ENCODE results near the gene DAPL1. TPM values are rescaled to one million over a fixed set of nuclear protein-coding genes. Genes with fewer than 3 reads are reported as not detected.
"Not testable (repeated sequence)": the region's sequence is repeated elsewhere in the genome, so short reads cannot be mapped to it uniquely, and the experiment has no call there.

DAPL1 gene
- total RNA-seq, 2 donors from 2014 or later, result not detected

- H3K9ac ChIP-seq (ENCODE audit: extremely low read depth, low read length, poor library complexity, severe bottlenecking); H3K4me3 Mint-ChIP-seq; H3K36me3 ChIP-seq (ENCODE audit: control insufficient read depth, insufficient read depth, low read length); H3K27me3 ChIP-seq (ENCODE audit: control insufficient read depth, insufficient read depth, low read length, poor library complexity, severe bottlenecking); H3K27ac ChIP-seq (ENCODE audit: low read depth, low read length); H3K4me1 ChIP-seq (ENCODE audit: control insufficient read depth, insufficient read depth, low read length); H3K9me3 ChIP-seq (ENCODE audit: control insufficient read depth, low read length); H3K36me3 Mint-ChIP-seq (ENCODE audit: low read depth); H3K27me3 Mint-ChIP-seq (ENCODE audit: insufficient read depth); H3K27ac Mint-ChIP-seq; H3K9me3 Mint-ChIP-seq; H3K4me3 ChIP-seq (ENCODE audit: low read length): not testable (repeated sequence)
- H3K4me1 Mint-ChIP-seq, result peaks cover 32% of the 10 kb centered on the region
- peak; percentile 71 for DNase-seq
- WGBS, 2 experiments (ENCODE audit: insufficient coverage in 1 of 2, insufficient read length in 1 of 2), result 86 to 92% methylated on average over 8 to 16 of the region's 22 CpGs
- peak; percentile 65 for TF ChIP-seq CTCF (conservative IDR thresholded peaks at IDR 0.05)
Observed at GRCh38 chr2:158848031-158848970, 53.2 kb downstream of the DAPL1 start.

- not testable (repeated sequence) for H3K36me3 ChIP-seq (ENCODE audit: control insufficient read depth, insufficient read depth, low read length); H3K27me3 ChIP-seq (ENCODE audit: control insufficient read depth, insufficient read depth, low read length, poor library complexity, severe bottlenecking); H3K27ac ChIP-seq (ENCODE audit: low read depth, low read length); H3K4me3 ChIP-seq (ENCODE audit: low read length); H3K4me3 Mint-ChIP-seq; H3K9ac ChIP-seq (ENCODE audit: extremely low read depth, low read length, poor library complexity, severe bottlenecking); H3K27ac Mint-ChIP-seq; H3K9me3 ChIP-seq (ENCODE audit: control insufficient read depth, low read length); H3K27me3 Mint-ChIP-seq (ENCODE audit: insufficient read depth); H3K4me1 ChIP-seq (ENCODE audit: control insufficient read depth, insufficient read depth, low read length); DNase-seq; H3K4me1 Mint-ChIP-seq; H3K9me3 Mint-ChIP-seq; H3K36me3 Mint-ChIP-seq (ENCODE audit: low read depth)
- WGBS, 2 experiments (ENCODE audit: insufficient coverage in 1 of 2, insufficient read length in 1 of 2), result 97 to 98% methylated on average over 7 to 9 of the region's 9 CpGs
Observed at GRCh38 chr2:158860179-158860578, 65.1 kb downstream of the DAPL1 start.

GRCh38 chr2:158861626-158862025 is 66.5 kb downstream of the DAPL1 start:
- WGBS, 2 experiments (ENCODE audit: insufficient coverage in 1 of 2, insufficient read length in 1 of 2), result 95 to 97% methylated on average over 9 of the region's 10 CpGs
- not testable (repeated sequence) for H3K27ac ChIP-seq (ENCODE audit: low read depth, low read length); H3K36me3 ChIP-seq (ENCODE audit: control insufficient read depth, insufficient read depth, low read length); H3K4me3 ChIP-seq (ENCODE audit: low read length); H3K4me3 Mint-ChIP-seq; H3K9me3 Mint-ChIP-seq; H3K9me3 ChIP-seq (ENCODE audit: control insufficient read depth, low read length); H3K36me3 Mint-ChIP-seq (ENCODE audit: low read depth); H3K9ac ChIP-seq (ENCODE audit: extremely low read depth, low read length, poor library complexity, severe bottlenecking); DNase-seq; H3K4me1 Mint-ChIP-seq; H3K27ac Mint-ChIP-seq; H3K4me1 ChIP-seq (ENCODE audit: control insufficient read depth, insufficient read depth, low read length); H3K27me3 ChIP-seq (ENCODE audit: control insufficient read depth, insufficient read depth, low read length, poor library complexity, severe bottlenecking); H3K27me3 Mint-ChIP-seq (ENCODE audit: insufficient read depth)

- H3K4me3 Mint-ChIP-seq; H3K27me3 Mint-ChIP-seq (ENCODE audit: insufficient read depth); H3K27ac Mint-ChIP-seq; H3K4me1 ChIP-seq (ENCODE audit: control insufficient read depth, insufficient read depth, low read length); H3K27ac ChIP-seq (ENCODE audit: low read depth, low read length); DNase-seq; H3K36me3 Mint-ChIP-seq (ENCODE audit: low read depth); H3K36me3 ChIP-seq (ENCODE audit: control insufficient read depth, insufficient read depth, low read length); H3K9ac ChIP-seq (ENCODE audit: extremely low read depth, low read length, poor library complexity, severe bottlenecking); H3K4me3 ChIP-seq (ENCODE audit: low read length); H3K9me3 ChIP-seq (ENCODE audit: control insufficient read depth, low read length); H3K27me3 ChIP-seq (ENCODE audit: control insufficient read depth, insufficient read depth, low read length, poor library complexity, severe bottlenecking); H3K9me3 Mint-ChIP-seq: not testable (repeated sequence)
- peaks cover 28% of the 10 kb centered on the region for H3K4me1 Mint-ChIP-seq
- WGBS, 2 experiments (ENCODE audit: insufficient coverage in 1 of 2, insufficient read length in 1 of 2), result 87 to 95% methylated on average over 3 to 8 of the region's 10 CpGs
Observed at GRCh38 chr2:158865469-158865868, 70.4 kb downstream of the DAPL1 start.

Other genes with a start within 250 kb of the DAPL1 start
- 1 to 10 TPM; 2.9 to 9.5 TPM for gene TANC1, start 173.3 kb downstream of the DAPL1 start, total RNA-seq

Measured in endodermal cell (in vitro differentiated cells).